Epithelial cell of proximal tubule (primary cell): Measurements from ENCODE around the gene ARHGEF39. TPM values are rescaled to one million over a fixed set of nuclear protein-coding genes. Genes with fewer than 3 reads are reported as not detected.

Experiments used
- DNase-seq: peaks from one replicate; pipeline ENCODE4 v3.0.0-alpha.2; 2011; ENCODE audit warnings: low read depth
- H3K4me3 ChIP-seq: 2 replicates; pipeline ENCODE4 v1.5.1; 2011; ENCODE audit warnings: low read depth, mild to moderate bottlenecking, low read length
- total RNA-seq: library from RNA; depleted of rRNA; stranded (reverse); fragments of >200 nt; gene quantifications from 2 replicates; pipeline ENCODE4 v1.2.3, GENCODE V29; 2015
- TF ChIP-seq, protein P1 (sequence below): conservative IDR thresholded peaks from 2 replicates; pipeline ENCODE4 v1.5.1; 2012; ENCODE audit warnings: low read depth, mild to moderate bottlenecking, low read length

Gene ARHGEF39
- total RNA-seq, 1 donor from 2014 or later: 17.5 TPM

- TF ChIP-seq, protein P1, sequence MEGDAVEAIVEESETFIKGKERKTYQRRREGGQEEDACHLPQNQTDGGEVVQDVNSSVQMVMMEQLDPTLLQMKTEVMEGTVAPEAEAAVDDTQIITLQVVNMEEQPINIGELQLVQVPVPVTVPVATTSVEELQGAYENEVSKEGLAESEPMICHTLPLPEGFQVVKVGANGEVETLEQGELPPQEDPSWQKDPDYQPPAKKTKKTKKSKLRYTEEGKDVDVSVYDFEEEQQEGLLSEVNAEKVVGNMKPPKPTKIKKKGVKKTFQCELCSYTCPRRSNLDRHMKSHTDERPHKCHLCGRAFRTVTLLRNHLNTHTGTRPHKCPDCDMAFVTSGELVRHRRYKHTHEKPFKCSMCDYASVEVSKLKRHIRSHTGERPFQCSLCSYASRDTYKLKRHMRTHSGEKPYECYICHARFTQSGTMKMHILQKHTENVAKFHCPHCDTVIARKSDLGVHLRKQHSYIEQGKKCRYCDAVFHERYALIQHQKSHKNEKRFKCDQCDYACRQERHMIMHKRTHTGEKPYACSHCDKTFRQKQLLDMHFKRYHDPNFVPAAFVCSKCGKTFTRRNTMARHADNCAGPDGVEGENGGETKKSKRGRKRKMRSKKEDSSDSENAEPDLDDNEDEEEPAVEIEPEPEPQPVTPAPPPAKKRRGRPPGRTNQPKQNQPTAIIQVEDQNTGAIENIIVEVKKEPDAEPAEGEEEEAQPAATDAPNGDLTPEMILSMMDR: no peak
- no peak overlapping the region for H3K4me3 ChIP-seq
- no peak for DNase-seq
These were observed 43.2 kb upstream of the ARHGEF39 start for GRCh38 chr9:35708146-35708545.

- DNase-seq: no peak
- TF ChIP-seq, protein P1: no peak
- no peak overlapping the region for H3K4me3 ChIP-seq
These were observed 42.0 kb upstream of the ARHGEF39 start for GRCh38 chr9:35706951-35707350.

DNA sequence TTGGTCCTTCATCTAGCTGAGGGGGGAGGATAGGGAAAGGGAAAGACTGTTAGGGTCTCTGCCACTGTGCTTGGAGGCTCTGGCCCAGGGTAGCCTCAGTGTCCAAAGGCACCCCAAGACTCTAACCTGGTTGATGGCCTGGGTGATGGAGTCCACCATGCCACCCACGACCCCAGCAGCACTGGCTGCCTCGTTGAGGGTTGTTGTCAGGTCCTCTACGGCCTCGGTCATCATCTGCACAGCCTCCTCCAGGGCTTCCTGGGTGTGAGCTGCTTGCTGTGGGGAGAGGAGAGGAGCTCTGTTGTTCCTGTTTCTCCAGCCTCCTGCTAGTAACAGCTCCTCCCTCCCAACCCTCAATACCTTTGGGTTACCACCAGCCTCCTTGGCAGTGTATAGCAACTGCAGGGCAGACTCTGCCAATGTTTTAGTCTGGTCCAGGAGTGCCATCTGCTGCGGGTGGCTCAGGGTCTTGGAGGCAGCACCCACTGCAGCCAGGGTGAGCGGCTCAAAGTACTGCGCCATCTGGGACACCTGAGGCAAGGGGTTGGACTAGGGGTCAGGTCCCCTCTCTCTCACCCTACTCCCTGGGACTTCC lies 40.9 kb upstream of the ARHGEF39 start:
- TF ChIP-seq, protein P1: no peak
- no peak overlapping the region for H3K4me3 ChIP-seq
- DNase-seq: no peak

GRCh38 chr9:35705372-35705771 lies 40.4 kb upstream of the ARHGEF39 start:
- TF ChIP-seq, protein P1: no peak
- DNase-seq: no peak
- H3K4me3 ChIP-seq: no peak overlapping the region

DNA sequence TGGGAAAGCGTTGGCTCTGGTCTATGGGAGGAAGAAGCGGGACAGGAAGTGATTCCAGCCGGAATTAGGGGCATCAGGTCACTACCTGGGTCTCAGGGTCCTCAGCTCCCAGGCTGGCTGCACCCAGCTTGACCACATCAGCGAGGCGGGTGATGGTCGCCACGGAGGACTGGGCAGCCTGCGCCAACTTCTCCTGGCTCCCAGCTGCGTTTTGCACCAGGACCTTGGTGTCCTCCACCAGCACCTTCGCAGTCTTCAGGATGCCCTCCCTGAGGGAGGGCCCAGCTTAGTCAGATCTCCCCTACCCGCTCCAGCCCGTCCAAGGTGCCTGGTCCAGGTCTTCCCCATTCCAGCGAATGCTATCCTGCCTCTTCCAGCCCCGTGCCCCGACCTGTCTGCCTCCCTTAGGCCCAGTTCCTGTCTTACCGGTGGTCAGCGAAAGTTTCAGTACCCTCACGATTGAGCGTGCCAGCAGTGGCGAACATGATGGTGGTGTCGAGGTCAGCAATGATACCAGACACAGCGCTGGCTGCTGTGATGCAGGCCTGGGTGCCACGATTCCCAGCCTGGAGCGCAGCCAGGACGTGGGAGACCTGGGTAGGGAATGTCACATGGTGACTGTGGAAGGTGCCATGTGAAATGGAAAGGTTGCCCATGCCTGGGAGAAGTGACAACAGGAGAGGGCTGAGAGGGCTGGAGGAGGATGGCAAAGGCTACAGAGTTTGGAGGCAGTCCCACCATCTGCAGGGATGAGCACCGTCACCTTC lies 39.1 kb upstream of the ARHGEF39 start:
- no peak overlapping the region for H3K4me3 ChIP-seq
- DNase-seq: no peak
- TF ChIP-seq, protein P1: no peak

GRCh38 chr9:35702696-35703095 lies 37.7 kb upstream of the ARHGEF39 start:
- TF ChIP-seq, protein P1: no peak
- H3K4me3 ChIP-seq: no peak overlapping the region
- no peak for DNase-seq
